ENCODE results near the gene NME1. TPM values are rescaled to one million over a fixed set of nuclear protein-coding genes. Genes with fewer than 3 reads are reported as not detected.

Gene NME1
- total and polyA plus RNA-seq, 3 donors from 2014 or later: 37.3 to 53.7 (median 52.3) TPM

- intact Hi-C loops (cut with DNase I; ENCODE audit: low total_unique reads): no loop called here
Measured at GRCh38 chr17:51133365-51133764, 20.0 kb upstream of the NME1 start.

DNA sequence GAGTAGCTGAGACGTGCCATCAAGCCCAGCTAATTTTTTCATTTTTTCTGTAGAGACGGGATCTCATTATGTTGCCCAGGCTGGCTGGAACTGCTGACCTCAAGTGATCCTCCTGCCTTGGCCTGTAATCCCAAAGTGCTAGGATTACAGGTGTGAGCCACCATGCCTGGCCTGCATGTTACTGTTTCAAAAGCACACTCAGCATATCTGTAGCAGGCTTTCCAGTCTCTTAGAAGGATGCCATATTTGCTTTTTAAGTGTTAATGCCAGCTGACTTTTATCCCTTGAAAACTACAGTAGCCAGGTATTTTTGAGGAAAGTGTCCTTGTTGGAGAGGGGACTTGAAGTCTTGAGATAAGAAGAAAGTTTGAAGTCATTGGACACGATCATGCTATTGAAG lies 17.4 kb upstream of the NME1 start:
- TF ChIP-seq, protein P1, sequence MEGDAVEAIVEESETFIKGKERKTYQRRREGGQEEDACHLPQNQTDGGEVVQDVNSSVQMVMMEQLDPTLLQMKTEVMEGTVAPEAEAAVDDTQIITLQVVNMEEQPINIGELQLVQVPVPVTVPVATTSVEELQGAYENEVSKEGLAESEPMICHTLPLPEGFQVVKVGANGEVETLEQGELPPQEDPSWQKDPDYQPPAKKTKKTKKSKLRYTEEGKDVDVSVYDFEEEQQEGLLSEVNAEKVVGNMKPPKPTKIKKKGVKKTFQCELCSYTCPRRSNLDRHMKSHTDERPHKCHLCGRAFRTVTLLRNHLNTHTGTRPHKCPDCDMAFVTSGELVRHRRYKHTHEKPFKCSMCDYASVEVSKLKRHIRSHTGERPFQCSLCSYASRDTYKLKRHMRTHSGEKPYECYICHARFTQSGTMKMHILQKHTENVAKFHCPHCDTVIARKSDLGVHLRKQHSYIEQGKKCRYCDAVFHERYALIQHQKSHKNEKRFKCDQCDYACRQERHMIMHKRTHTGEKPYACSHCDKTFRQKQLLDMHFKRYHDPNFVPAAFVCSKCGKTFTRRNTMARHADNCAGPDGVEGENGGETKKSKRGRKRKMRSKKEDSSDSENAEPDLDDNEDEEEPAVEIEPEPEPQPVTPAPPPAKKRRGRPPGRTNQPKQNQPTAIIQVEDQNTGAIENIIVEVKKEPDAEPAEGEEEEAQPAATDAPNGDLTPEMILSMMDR (IDR thresholded peaks at IDR 0.05): no peak
- no peak for TF ChIP-seq POLR2A (IDR thresholded peaks at IDR 0.05)
- Histone ChIP-seq H3K27ac (no peak overlapping the region), H3K27me3 (no peaks in the 10 kb centered on the region), H3K4me1 (no peaks in the 10 kb centered on the region), H3K36me3 (ENCODE audit: low read depth, missing control alignments) (no peaks in the 10 kb centered on the region), H3K4me3 (no peak overlapping the region), H3K9me3 (no peaks in the 10 kb centered on the region)
- intact Hi-C loops (cut with DNase I; ENCODE audit: low total_unique reads): no loop called here
- DNase-seq: no peak
- 90 to 95% methylated on average over 3 of the region's 3 CpGs for WGBS, 2 donors

More at GRCh38 chr17:51133365-51133764, 20.0 kb upstream of the NME1 start:
- Histone ChIP-seq H3K4me1 (no peaks in the 10 kb centered on the region), H3K27me3 (no peaks in the 10 kb centered on the region), H3K9me3 (no peaks in the 10 kb centered on the region), H3K4me3 (no peak overlapping the region), H3K27ac (no peak overlapping the region), H3K36me3 (ENCODE audit: low read depth, missing control alignments) (no peaks in the 10 kb centered on the region)
- no peak for DNase-seq
- 73 to 88% methylated on average over 2 of the region's 2 CpGs for WGBS, 2 donors
- TF ChIP-seq, protein P1 (IDR thresholded peaks at IDR 0.05): no peak
- TF ChIP-seq POLR2A (IDR thresholded peaks at IDR 0.05): no peak

- intact Hi-C loops (cut with DNase I; ENCODE audit: low total_unique reads): no loop called here
- TF ChIP-seq, protein P1 (IDR thresholded peaks at IDR 0.05): no peak
- TF ChIP-seq POLR2A (IDR thresholded peaks at IDR 0.05): no peak
- no peak for DNase-seq
- Histone ChIP-seq H3K9me3 (no peaks in the 10 kb centered on the region), H3K27ac (no peak overlapping the region), H3K27me3 (no peaks in the 10 kb centered on the region), H3K4me1 (no peaks in the 10 kb centered on the region), H3K4me3 (no peak overlapping the region), H3K36me3 (ENCODE audit: low read depth, missing control alignments) (no peaks in the 10 kb centered on the region)
- 92 to 93% methylated on average over 2 of the region's 2 CpGs for WGBS, 2 donors
Measured at GRCh38 chr17:51142597-51142996, 10.8 kb upstream of the NME1 start.

GRCh38 chr17:51144266-51145022 lies 8.9 kb upstream of the NME1 start:
- H3K36me3 ChIP-seq (ENCODE audit: low read depth, missing control alignments): no peaks in the 10 kb centered on the region
- intact Hi-C loops (cut with DNase I; ENCODE audit: low total_unique reads): no loop called here

More at GRCh38 chr17:51144266-51145022, 8.9 kb upstream of the NME1 start:
- DNase-seq: no peak
- no peak overlapping the region for H3K27ac ChIP-seq
- no peaks in the 10 kb centered on the region for H3K27me3 ChIP-seq
- no peaks in the 10 kb centered on the region for H3K4me1 ChIP-seq
- 39 to 57% methylated on average over 6 of the region's 6 CpGs for WGBS, 2 donors
- no peaks in the 10 kb centered on the region for H3K9me3 ChIP-seq
- TF ChIP-seq, protein P1 (IDR thresholded peaks at IDR 0.05): no peak
- TF ChIP-seq POLR2A (IDR thresholded peaks at IDR 0.05): no peak
- H3K4me3 ChIP-seq: no peak overlapping the region
